Ecto neural progenitor cell (in vitro differentiated cells): ENCODE data around the gene RWDD3.

Source experiments
- DNase-seq: peaks from one replicate; pipeline ENCODE4 v3.0.0-alpha.2; 2018; ENCODE audit warnings: low spot score

RWDD3 gene

DNA sequence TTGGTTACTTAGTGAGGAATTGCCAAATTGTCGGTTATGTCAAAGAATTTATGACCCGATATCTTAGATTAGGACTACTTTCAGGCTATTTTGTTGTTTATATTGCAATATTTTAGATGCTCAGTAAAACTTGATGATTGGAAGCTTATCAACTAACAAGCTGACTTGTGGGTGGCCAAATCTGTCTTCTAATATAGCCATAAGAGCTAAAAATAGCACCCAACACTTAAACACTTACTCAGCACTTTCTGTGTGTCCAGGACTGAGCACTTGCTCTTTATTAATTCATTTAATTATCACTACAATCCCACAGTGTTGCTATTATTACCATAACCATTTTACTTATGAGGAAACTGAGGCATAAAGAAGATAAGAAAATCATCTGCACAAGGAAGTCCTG is 50.4 kb downstream of the RWDD3 start:
- no peak for DNase-seq

DNA sequence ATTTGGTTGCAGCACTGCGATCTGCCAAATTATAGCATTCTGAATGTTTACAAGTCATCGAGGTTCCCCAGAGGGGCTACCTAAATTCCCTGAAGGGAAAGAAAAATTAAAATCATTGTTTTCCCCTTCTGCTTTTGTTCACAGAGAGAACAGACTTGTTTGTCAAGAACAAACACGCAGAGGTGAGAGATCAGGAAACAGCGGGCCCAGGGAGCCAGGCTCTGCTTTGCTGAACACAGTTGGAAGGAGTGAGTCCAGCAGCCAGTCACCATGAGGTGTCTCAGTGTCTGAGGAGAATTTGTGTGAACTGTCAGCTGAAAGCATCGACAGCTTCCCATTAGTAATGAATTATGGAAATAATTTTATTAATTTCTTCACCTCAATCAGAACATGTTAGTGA is 52.5 kb downstream of the RWDD3 start:
- no peak for DNase-seq

- no peak for DNase-seq
Measured at GRCh38 chr1:95287081-95287480, 53.1 kb downstream of the RWDD3 start.

DNA sequence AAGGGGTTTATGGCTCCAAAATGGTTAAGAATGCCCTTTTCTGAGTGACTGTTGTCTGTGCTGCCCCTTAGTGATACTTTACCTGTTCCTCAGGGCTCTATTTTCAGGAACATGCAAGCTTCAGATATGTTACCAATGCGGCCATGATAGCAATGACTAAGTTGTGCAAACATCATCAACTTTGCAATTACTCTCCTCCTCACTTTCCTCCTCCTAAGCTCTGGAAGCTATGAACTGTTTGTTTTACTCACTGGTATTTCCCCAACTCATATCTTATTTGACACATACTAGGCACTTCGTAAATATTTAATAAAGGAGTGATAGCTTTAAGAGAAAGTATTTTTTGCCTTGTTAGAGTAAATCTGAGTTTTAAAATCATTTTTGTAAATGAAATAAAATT is 53.8 kb downstream of the RWDD3 start:
- DNase-seq, result no peak
